GM12801 (cell line): ENCODE measurements around the gene EMC7.

Experiments used
- TF ChIP-seq, protein P1 (sequence below): IDR thresholded peaks from one replicate; pipeline ENCODE4 v1.5.1; 2011; ENCODE audit warnings: control low read depth; ENCODE audit not compliant: insufficient read length; ENCODE audit errors: extremely low read depth

Gene EMC7

DNA sequence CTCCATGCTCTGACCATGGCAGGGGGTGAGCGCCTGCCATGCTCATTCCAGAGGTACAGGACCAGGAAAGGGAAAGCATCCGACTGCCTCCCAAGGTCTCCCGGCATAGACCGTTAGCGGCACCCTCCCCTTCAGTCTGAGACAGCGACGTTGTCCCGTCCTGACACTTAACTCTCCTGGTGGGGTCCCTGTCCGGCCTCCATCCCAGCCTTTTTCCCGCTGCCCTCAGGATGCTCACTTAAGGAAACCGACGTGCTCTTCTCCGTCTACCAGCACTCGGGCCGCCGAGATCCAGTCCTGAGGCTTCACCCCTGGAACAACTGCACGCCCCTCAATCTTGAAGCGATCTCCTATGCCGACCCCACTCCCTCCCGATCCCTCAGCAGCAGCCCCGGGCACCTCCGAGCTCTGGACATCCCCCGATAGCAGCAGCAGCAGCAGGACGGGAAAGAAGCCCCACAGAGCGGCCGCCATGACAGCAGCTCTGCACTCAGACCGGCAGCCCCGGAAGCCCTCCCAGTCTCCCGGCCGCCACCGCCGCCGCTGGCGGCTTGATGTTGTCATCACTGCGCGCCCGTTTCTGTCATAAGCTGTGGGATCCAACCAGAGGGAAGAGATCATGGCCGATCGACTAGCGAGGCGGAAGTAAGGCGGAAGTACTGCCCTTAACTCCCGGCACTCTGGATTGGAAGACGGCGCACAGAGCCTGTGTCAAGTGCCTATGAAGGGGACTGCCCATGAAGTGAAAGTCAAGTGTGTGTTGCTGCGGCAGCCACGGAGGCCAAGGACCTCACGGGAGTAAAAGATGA lies at the start of gene EMC7, which contains the start of gene PGBD4:
EMC7 (minus strand) TSS at position 497 of the 809 bp plus-strand sequence; CDS start at position 474, 23 bp downstream.
PGBD4 (plus strand) TSS at position 718 of the 809 bp plus-strand sequence. CDS start 449 bp downstream, outside the sequence.
- TF ChIP-seq, protein P1, sequence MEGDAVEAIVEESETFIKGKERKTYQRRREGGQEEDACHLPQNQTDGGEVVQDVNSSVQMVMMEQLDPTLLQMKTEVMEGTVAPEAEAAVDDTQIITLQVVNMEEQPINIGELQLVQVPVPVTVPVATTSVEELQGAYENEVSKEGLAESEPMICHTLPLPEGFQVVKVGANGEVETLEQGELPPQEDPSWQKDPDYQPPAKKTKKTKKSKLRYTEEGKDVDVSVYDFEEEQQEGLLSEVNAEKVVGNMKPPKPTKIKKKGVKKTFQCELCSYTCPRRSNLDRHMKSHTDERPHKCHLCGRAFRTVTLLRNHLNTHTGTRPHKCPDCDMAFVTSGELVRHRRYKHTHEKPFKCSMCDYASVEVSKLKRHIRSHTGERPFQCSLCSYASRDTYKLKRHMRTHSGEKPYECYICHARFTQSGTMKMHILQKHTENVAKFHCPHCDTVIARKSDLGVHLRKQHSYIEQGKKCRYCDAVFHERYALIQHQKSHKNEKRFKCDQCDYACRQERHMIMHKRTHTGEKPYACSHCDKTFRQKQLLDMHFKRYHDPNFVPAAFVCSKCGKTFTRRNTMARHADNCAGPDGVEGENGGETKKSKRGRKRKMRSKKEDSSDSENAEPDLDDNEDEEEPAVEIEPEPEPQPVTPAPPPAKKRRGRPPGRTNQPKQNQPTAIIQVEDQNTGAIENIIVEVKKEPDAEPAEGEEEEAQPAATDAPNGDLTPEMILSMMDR: no peak

DNA sequence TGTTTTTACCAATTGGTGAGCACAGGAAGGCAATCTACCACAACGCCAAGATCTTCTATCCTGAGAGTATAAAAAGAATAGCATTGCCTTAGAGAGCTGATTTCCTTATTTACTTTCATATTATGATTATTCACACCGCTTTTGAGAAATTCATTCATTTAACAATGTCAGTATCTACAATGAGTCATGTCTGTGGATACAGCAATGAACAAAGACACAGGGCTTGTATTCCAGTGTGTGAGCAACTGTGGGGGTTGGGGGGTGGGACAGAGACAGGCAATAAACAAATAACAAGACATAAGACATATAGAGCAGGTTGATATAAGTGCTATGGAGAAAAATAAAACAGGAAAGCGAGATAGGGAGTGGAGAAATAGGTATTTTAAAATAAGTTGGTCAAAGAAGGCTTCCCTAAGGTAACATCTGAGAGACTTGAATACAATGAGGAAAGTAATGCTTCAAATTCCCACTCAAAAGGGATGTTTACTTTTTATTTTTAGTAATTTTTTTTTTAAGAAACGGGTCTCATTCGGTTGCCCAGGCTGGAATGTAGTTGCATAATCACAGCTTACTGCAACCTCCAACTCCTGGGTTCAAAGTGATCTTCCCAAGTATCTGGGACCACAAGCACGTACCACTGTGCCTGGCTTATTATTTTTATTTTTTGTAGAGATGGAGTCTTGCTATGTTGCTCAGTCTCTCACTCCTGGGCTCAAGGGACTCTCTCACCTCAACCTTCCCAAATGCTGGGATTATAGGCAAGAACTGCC lies 45.9 kb upstream of the EMC7 start:
- TF ChIP-seq, protein P1: no peak

DNA sequence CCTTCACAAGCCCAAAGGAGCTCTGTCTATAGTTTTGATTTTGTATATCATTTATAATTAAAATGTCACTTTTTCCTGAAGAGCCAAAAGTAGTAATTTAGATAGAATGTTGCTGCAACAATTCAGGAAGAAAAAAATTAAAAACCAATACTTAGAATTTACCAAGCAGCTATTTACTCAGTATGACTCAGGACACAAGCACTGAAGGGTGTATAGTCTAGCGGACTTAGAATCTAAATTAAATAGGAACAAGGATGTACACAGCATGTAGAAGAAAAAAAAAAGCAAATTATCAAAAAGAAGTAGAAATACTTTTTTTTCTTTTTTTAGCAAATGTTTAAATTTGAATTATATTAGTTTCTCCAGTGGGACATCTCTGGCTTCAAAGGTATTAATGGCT lies 31.8 kb upstream of the EMC7 start:
- TF ChIP-seq, protein P1: no peak

DNA sequence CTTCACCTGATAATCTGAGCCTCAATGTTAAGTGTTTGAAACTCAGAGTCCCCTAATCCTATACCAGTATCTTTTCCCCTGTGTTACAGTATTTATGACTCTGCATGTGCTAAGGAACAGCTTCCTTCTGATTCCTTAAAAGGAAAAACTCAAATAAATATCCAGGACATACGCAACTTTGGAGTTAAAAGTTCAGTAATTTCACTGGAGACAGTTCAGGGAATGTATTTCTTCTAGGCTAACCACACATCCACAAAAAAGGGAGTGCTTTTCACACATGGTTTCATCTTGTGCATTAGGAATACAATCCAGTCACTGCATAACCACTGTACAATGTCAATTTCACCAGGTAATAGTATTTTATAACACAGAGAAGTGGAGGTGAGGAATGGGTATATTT lies 31.2 kb upstream of the EMC7 start:
- TF ChIP-seq, protein P1: no peak

DNA sequence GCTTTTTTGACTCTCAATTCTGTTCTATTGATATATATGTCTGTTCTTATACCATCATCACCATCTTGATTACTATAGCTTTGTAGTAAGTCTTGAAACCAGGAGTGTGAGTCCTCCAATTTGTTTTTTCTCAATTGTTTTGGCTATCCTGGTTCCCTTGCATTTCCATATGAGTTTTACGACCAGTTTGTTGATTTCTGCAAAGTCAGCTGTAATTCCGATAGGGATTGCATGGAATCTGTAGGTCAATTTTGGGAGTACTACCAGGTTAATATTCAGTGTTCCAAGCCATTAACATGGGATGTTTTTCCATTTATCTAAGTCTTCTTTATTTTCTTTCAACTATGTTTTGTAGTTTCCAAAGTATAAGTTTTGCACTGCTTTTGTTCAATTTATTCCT lies 27.2 kb upstream of the EMC7 start:
- TF ChIP-seq, protein P1: no peak

DNA sequence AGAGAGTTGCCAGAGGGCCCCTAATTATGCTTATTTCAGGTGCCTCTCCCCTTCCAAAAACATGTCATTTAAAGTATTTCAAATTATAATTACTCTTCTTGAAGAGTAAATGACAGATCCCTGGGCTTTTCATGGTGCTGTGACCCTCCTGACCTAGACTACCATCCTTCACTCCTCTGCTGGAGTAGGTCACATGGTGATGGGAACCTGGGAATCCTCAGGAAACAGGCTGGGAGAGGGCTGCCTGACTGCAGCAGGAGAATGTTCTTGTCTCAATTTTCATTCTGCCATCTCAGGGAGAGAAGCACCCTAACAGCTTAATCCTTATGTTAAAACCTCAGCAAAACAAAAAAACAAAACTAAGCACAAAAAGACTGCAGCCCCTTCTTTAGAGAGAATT lies 24.9 kb upstream of the EMC7 start:
- TF ChIP-seq, protein P1: no peak

DNA sequence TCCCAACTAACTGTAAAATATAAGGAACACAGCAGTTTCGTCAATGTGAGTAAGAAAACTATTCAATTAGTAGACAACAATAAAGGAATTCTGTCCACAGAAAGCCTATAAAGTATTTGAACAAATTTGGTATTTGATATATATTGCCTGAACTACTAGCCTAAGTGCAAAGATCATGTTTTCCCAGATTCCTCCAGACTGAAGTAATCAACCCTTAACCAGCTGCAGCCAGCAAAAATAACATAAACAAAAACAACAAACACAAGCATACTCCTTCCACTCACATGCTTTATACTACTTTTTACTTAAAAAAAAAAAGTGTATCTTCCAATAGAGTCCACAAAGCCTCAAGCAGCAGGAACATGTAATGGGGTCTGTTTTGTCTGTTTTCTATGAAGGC lies 24.3 kb upstream of the EMC7 start:
- TF ChIP-seq, protein P1: no peak
